Measurements from ENCODE around the gene VAMP2.

Gene VAMP2

GRCh38 chr17:8144401-8145231 lies 18.1 kb downstream of the VAMP2 start:
- Histone ChIP-seq H3K4me3 (ENCODE audit: low read length) (no peak overlapping the region), H3K36me3 (ENCODE audit: insufficient read depth, low read depth, low read length) (peaks cover 79% of the 10 kb centered on the region), H3K9ac (ENCODE audit: low read depth, low read length) (no peak overlapping the region), H3K27me3 (ENCODE audit: insufficient read depth, low read length) (no peaks in the 10 kb centered on the region), H3K9me3 (ENCODE audit: insufficient read depth, low read depth, low read length) (no peaks in the 10 kb centered on the region), H3K27ac (ENCODE audit: low read length) (no peak overlapping the region), H3K4me1 (ENCODE audit: insufficient read depth, low read length) (no peaks in the 10 kb centered on the region)

- H3K9me3 ChIP-seq (ENCODE audit: insufficient read depth, low read depth, low read length) = no peaks in the 10 kb centered on the region
- H3K27me3 ChIP-seq (ENCODE audit: insufficient read depth, low read length) = no peaks in the 10 kb centered on the region
- H3K4me3 ChIP-seq (ENCODE audit: low read length) = no peak overlapping the region
- peaks cover 72% of the 10 kb centered on the region for H3K36me3 ChIP-seq (ENCODE audit: insufficient read depth, low read depth, low read length)
- H3K4me1 ChIP-seq (ENCODE audit: insufficient read depth, low read length) = no peaks in the 10 kb centered on the region
- H3K27ac ChIP-seq (ENCODE audit: low read length) = no peak overlapping the region
- no peak overlapping the region for H3K9ac ChIP-seq (ENCODE audit: low read depth, low read length)
Observed at GRCh38 chr17:8143581-8144400, 19.0 kb downstream of the VAMP2 start.

GRCh38 chr17:8142887-8143580 lies 19.7 kb downstream of the VAMP2 start:
- no peaks in the 10 kb centered on the region for H3K9me3 ChIP-seq (ENCODE audit: insufficient read depth, low read depth, low read length)
- H3K4me3 ChIP-seq (ENCODE audit: low read length) = no peak overlapping the region
- no peak overlapping the region for H3K27ac ChIP-seq (ENCODE audit: low read length)
- H3K9ac ChIP-seq (ENCODE audit: low read depth, low read length) = no peak overlapping the region
- H3K4me1 ChIP-seq (ENCODE audit: insufficient read depth, low read length) = no peaks in the 10 kb centered on the region
- peaks cover 65% of the 10 kb centered on the region for H3K36me3 ChIP-seq (ENCODE audit: insufficient read depth, low read depth, low read length)
- H3K27me3 ChIP-seq (ENCODE audit: insufficient read depth, low read length) = peaks cover 2% of the 10 kb centered on the region; the same call in 1 of the 2 replicates

- peaks cover 9% of the 10 kb centered on the region for H3K27me3 ChIP-seq (ENCODE audit: insufficient read depth, low read length)
- no peaks in the 10 kb centered on the region for H3K9me3 ChIP-seq (ENCODE audit: insufficient read depth, low read depth, low read length)
- H3K27ac ChIP-seq (ENCODE audit: low read length) = no peak overlapping the region
- no peaks in the 10 kb centered on the region for H3K4me1 ChIP-seq (ENCODE audit: insufficient read depth, low read length)
- no peak overlapping the region for H3K4me3 ChIP-seq (ENCODE audit: low read length)
- H3K36me3 ChIP-seq (ENCODE audit: insufficient read depth, low read depth, low read length) = peaks cover 58% of the 10 kb centered on the region
- no peak overlapping the region for H3K9ac ChIP-seq (ENCODE audit: low read depth, low read length)
Observed at GRCh38 chr17:8142158-8142886, 20.4 kb downstream of the VAMP2 start.

GRCh38 chr17:8141741-8142140 lies 21.0 kb downstream of the VAMP2 start:
- Histone ChIP-seq H3K9ac (ENCODE audit: low read depth, low read length) (no peak overlapping the region), H3K36me3 (ENCODE audit: insufficient read depth, low read depth, low read length) (peaks cover 52% of the 10 kb centered on the region), H3K9me3 (ENCODE audit: insufficient read depth, low read depth, low read length) (no peaks in the 10 kb centered on the region), H3K27ac (ENCODE audit: low read length) (no peak overlapping the region), H3K4me1 (ENCODE audit: insufficient read depth, low read length) (no peaks in the 10 kb centered on the region), H3K27me3 (ENCODE audit: insufficient read depth, low read length) (peaks cover 15% of the 10 kb centered on the region), H3K4me3 (ENCODE audit: low read length) (no peak overlapping the region)

GRCh38 chr17:8141045-8141444 lies 21.7 kb downstream of the VAMP2 start:
- H3K27me3 ChIP-seq (ENCODE audit: insufficient read depth, low read length) = peaks cover 20% of the 10 kb centered on the region
- no peak overlapping the region for H3K4me3 ChIP-seq (ENCODE audit: low read length)
- no peak overlapping the region for H3K27ac ChIP-seq (ENCODE audit: low read length)
- peaks cover 45% of the 10 kb centered on the region for H3K36me3 ChIP-seq (ENCODE audit: insufficient read depth, low read depth, low read length)
- H3K9ac ChIP-seq (ENCODE audit: low read depth, low read length) = no peak overlapping the region
- no peaks in the 10 kb centered on the region for H3K9me3 ChIP-seq (ENCODE audit: insufficient read depth, low read depth, low read length)
- no peaks in the 10 kb centered on the region for H3K4me1 ChIP-seq (ENCODE audit: insufficient read depth, low read length)

GRCh38 chr17:8140065-8141029 lies 22.4 kb downstream of the VAMP2 start:
- H3K36me3 ChIP-seq (ENCODE audit: insufficient read depth, low read depth, low read length) = peaks cover 38% of the 10 kb centered on the region; the same call in 1 of the 2 replicates
- no peaks in the 10 kb centered on the region for H3K4me1 ChIP-seq (ENCODE audit: insufficient read depth, low read length)
- H3K27ac ChIP-seq (ENCODE audit: low read length) = no peak overlapping the region
- H3K9me3 ChIP-seq (ENCODE audit: insufficient read depth, low read depth, low read length) = no peaks in the 10 kb centered on the region
- no peak overlapping the region for H3K9ac ChIP-seq (ENCODE audit: low read depth, low read length)
- H3K4me3 ChIP-seq (ENCODE audit: low read length) = no peak overlapping the region
- H3K27me3 ChIP-seq (ENCODE audit: insufficient read depth, low read length) = peaks cover 20% of the 10 kb centered on the region

GRCh38 chr17:8138672-8139371 lies 23.9 kb downstream of the VAMP2 start:
- Histone ChIP-seq H3K4me1 (ENCODE audit: insufficient read depth, low read length) (no peaks in the 10 kb centered on the region; the same call in 1 of the 2 replicates), H3K4me3 (ENCODE audit: low read length) (peak overlapping the region; percentile 87), H3K27me3 (ENCODE audit: insufficient read depth, low read length) (peaks cover 20% of the 10 kb centered on the region), H3K36me3 (ENCODE audit: insufficient read depth, low read depth, low read length) (peaks cover 25% of the 10 kb centered on the region; the same call in 1 of the 2 replicates), H3K9ac (ENCODE audit: low read depth, low read length) (peak overlapping the region; percentile 75; the same call in 1 of the 2 replicates), H3K9me3 (ENCODE audit: insufficient read depth, low read depth, low read length) (no peaks in the 10 kb centered on the region), H3K27ac (ENCODE audit: low read length) (peak overlapping the region; percentile 9)

- H3K9ac ChIP-seq (ENCODE audit: low read depth, low read length) = peak overlapping the region; percentile 73; the same call in 1 of the 2 replicates
- H3K27me3 ChIP-seq (ENCODE audit: insufficient read depth, low read length) = peaks cover 20% of the 10 kb centered on the region
- H3K4me3 ChIP-seq (ENCODE audit: low read length) = peak overlapping the region; percentile 87
- peaks cover 24% of the 10 kb centered on the region; the same call in 1 of the 2 replicates for H3K36me3 ChIP-seq (ENCODE audit: insufficient read depth, low read depth, low read length)
- H3K27ac ChIP-seq (ENCODE audit: low read length) = no peak overlapping the region
- H3K4me1 ChIP-seq (ENCODE audit: insufficient read depth, low read length) = no peaks in the 10 kb centered on the region; the same call in 1 of the 2 replicates
- H3K9me3 ChIP-seq (ENCODE audit: insufficient read depth, low read depth, low read length) = no peaks in the 10 kb centered on the region
Observed at GRCh38 chr17:8138374-8138671, 24.4 kb downstream of the VAMP2 start.
